Testis (tissue), 2 donors: Measurements from ENCODE around the gene GPR155.
"Not testable (repeated sequence)": the region's sequence is repeated elsewhere in the genome, so short reads cannot be mapped to it uniquely, and the experiment has no call there.

Experiments used
- POLR2A ChIP-seq: fragments of 450-650 bp; IDR thresholded peaks from one replicate; pipeline ENCODE4 v1.6.1; 2017; ENCODE audit warnings: antibody characterized with exemption, mild to moderate bottlenecking, moderate library complexity
- TF ChIP-seq, protein P1 (sequence below), 3 experiments: fragments of 450-650 bp in 2 of 3; fragments of 200-600 bp in 1 of 3; sonication (generic) in 1 of 3; IDR thresholded peaks; one replicate each; pipeline ENCODE4 v1.5.1; 2016 to 2019; ENCODE audit warnings: antibody characterized with exemption in 3 of 3, mild to moderate bottlenecking in 2 of 3, moderate library complexity in 1 of 3

DNA sequence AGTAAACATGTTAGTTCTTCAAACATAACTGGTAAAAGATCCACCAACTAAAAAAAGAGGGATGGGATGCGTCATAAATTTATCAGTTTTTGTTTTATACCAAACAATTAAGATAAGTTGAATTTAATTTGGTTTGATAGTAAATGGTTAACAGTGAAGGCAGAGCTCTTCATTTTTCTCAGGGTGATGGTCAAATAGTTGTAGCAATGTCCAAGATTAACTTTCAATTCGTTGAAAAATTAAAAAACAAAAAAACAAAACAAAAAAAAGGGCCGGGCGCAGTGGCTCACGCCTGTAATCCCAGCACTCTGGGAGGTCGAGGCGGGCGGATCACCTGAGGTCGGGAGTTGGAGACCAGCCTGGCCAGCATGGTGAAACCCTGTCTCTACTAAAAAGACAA is 1.8 kb downstream of the GPR155 start:
- not testable (repeated sequence) for TF ChIP-seq POLR2A
- TF ChIP-seq, protein P1, sequence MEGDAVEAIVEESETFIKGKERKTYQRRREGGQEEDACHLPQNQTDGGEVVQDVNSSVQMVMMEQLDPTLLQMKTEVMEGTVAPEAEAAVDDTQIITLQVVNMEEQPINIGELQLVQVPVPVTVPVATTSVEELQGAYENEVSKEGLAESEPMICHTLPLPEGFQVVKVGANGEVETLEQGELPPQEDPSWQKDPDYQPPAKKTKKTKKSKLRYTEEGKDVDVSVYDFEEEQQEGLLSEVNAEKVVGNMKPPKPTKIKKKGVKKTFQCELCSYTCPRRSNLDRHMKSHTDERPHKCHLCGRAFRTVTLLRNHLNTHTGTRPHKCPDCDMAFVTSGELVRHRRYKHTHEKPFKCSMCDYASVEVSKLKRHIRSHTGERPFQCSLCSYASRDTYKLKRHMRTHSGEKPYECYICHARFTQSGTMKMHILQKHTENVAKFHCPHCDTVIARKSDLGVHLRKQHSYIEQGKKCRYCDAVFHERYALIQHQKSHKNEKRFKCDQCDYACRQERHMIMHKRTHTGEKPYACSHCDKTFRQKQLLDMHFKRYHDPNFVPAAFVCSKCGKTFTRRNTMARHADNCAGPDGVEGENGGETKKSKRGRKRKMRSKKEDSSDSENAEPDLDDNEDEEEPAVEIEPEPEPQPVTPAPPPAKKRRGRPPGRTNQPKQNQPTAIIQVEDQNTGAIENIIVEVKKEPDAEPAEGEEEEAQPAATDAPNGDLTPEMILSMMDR (IDR thresholded peaks at IDR 0.05), result not testable (repeated sequence)
